A673 (cell line): ENCODE measurements around the gene GIT2. TPM values are rescaled to one million over a fixed set of nuclear protein-coding genes. Genes with fewer than 3 reads are reported as not detected.

Experiments
- BruUV-seq: library from RNA; stranded (reverse); fragments of 400-500 nt; replicated peaks from 2 replicates; lab custom pipeline; 2021; lab: Mats Ljungman, UMichigan
- CTCF ChIA-PET: fragments of 300-600 bp; sonication (Branson Sonifier 250); formaldehyde crosslinking; loops from one replicate; lab custom pipeline; 2022; ENCODE audit warnings: antibody characterized with exemption; lab: Charles Lee
- POLR2A ChIA-PET: fragments of 300-600 bp; sonication (Branson Sonifier 250); formaldehyde crosslinking; loops from one replicate; lab custom pipeline; 2022; ENCODE audit warnings: antibody characterized with exemption; ENCODE audit not compliant: low non-redundant PET; lab: Charles Lee
- DNase-seq: peaks from one replicate; pipeline ENCODE4 v3.0.0-alpha.2; 2015; ENCODE audit warnings: low spot score
- H3K27ac ChIP-seq: fragments of 200-600 bp; sonication (generic); 2 replicates; pipeline ENCODE4 v1.5.1; 2016; ENCODE audit warnings: mixed run types, low read depth, mild to moderate bottlenecking, mixed read lengths, antibody characterized with exemption, low read length; ENCODE audit not compliant: poor library complexity, severe bottlenecking
- H3K27me3 ChIP-seq: fragments of 200-600 bp; sonication (generic); replicated peaks from 2 replicates; pipeline ENCODE4 v1.6.1; 2017; ENCODE audit warnings: mixed run types, low read depth, mild to moderate bottlenecking, mixed read lengths, antibody characterized with exemption, low read length; ENCODE audit not compliant: insufficient read depth, poor library complexity
- H3K36me3 ChIP-seq: fragments of 200-600 bp; sonication (generic); 2 replicates; pipeline ENCODE4 v1.6.1; 2016; ENCODE audit warnings: mixed run types, mild to moderate bottlenecking, mixed read lengths, antibody characterized with exemption, low read length; ENCODE audit not compliant: insufficient read depth, poor library complexity, severe bottlenecking
- H3K4me1 ChIP-seq: fragments of 200-600 bp; sonication (generic); 2 replicates; pipeline ENCODE4 v1.6.1; 2017; ENCODE audit warnings: mixed run types, mild to moderate bottlenecking, mixed read lengths, antibody characterized with exemption, low read length; ENCODE audit not compliant: insufficient read depth, poor library complexity, severe bottlenecking
- H3K4me3 ChIP-seq: fragments of 200-600 bp; sonication (generic); 2 replicates; pipeline ENCODE4 v1.5.1; 2016; ENCODE audit warnings: low read depth, mixed run types, mild to moderate bottlenecking, mixed read lengths, low read length; ENCODE audit not compliant: poor library complexity, severe bottlenecking
- H3K9me3 ChIP-seq: fragments of 200-600 bp; sonication (generic); 2 replicates; pipeline ENCODE4 v1.6.1; 2016; ENCODE audit warnings: mixed run types, low read depth, mild to moderate bottlenecking, mixed read lengths, antibody characterized with exemption, low read length; ENCODE audit not compliant: poor library complexity, severe bottlenecking
- CTCF ChIP-seq: fragments of 300-800, 200-600 bp; sonication (generic); conservative IDR thresholded peaks from 2 replicates; pipeline ENCODE4 v1.5.1; 2017; ENCODE audit warnings: low read depth, mild to moderate bottlenecking, antibody characterized with exemption, low read length, moderate library complexity, mixed read lengths
- EZH2 ChIP-seq: fragments of 200-600 bp; sonication (generic); IDR thresholded peaks from 2 replicates; pipeline ENCODE4 v1.6.1; 2017; ENCODE audit warnings: borderline replicate concordance, low read depth, mild to moderate bottlenecking, mixed read lengths, antibody characterized with exemption, low read length; ENCODE audit not compliant: poor library complexity, severe bottlenecking
- intact Hi-C: fragments of 100-400 bp; cut with micrococcal nuclease; formaldehyde crosslinking; loops from one replicate; pipeline ENCODE4 v1.10.0; 2022; ENCODE audit not compliant: unreplicated experiment
- total RNA-seq: library from RNA; stranded (reverse); gene quantifications from 2 replicates; pipeline ENCODE4 v1.2.3, GENCODE V29; 2021

GIT2 gene
- total RNA-seq, 1 experiment from 2014 or later, result 48.1 TPM

- peaks cover 11% of the 10 kb centered on the region for H3K4me1 ChIP-seq
- CTCF ChIA-PET, result no interaction called here
Measured at GRCh38 chr12:109991586-109991985, 4.6 kb downstream of the GIT2 start.

GRCh38 chr12:109989380-109989779, 6.8 kb downstream of the GIT2 start:
- DNase-seq, result no peak
- BruUV-seq, result no TSS peak
- H3K9me3 ChIP-seq, result no peaks in the 10 kb centered on the region
- H3K27ac ChIP-seq, result no peak overlapping the region
- no peaks in the 10 kb centered on the region for H3K27me3 ChIP-seq
- POLR2A ChIA-PET, result no interaction called here
- no peak overlapping the region for H3K4me3 ChIP-seq
- intact Hi-C loops, result no loop called here
- TF ChIP-seq CTCF (no peak), EZH2 (no peak)
- CTCF ChIA-PET, result no interaction called here
- H3K36me3 ChIP-seq, result peaks cover 21% of the 10 kb centered on the region
- H3K4me1 ChIP-seq, result peaks cover 7% of the 10 kb centered on the region

More at GRCh38 chr12:109991586-109991985, 4.6 kb downstream of the GIT2 start:
- Histone ChIP-seq H3K4me3 (no peak overlapping the region), H3K9me3 (no peaks in the 10 kb centered on the region), H3K27me3 (no peaks in the 10 kb centered on the region), H3K36me3 (peaks cover 14% of the 10 kb centered on the region), H3K27ac (no peak overlapping the region)
- TF ChIP-seq CTCF, result no peak
- no peak for DNase-seq
- POLR2A ChIA-PET, result no interaction called here
- intact Hi-C loops, result no loop called here
- BruUV-seq, result no TSS peak

GRCh38 chr12:109988903-109989302, 7.3 kb downstream of the GIT2 start:
- no TSS peak for BruUV-seq
- TF ChIP-seq EZH2 (no peak), CTCF (no peak)
- Histone ChIP-seq H3K9me3 (no peaks in the 10 kb centered on the region), H3K27ac (no peak overlapping the region), H3K36me3 (peaks cover 22% of the 10 kb centered on the region), H3K4me1 (peaks cover 4% of the 10 kb centered on the region), H3K4me3 (no peak overlapping the region), H3K27me3 (no peaks in the 10 kb centered on the region)
- intact Hi-C loops, result no loop called here
- POLR2A ChIA-PET, result no interaction called here
- CTCF ChIA-PET, result no interaction called here
- DNase-seq, result no peak
